NCI-H2029 treated with DMSO at 0.1 percent for 48 hours (cell line): ENCODE measurements around the gene CSTPP1.
"Not testable (repeated sequence)": the region's sequence is repeated elsewhere in the genome, so short reads cannot be mapped to it uniquely, and the experiment has no call there.

Experiments
- DNase-seq: peaks from one replicate; lab custom pipeline; 2025; lab: John Stamatoyannopoulos, UW

Gene CSTPP1

GRCh38 chr11:46912526-46913150, 23.9 kb upstream of the CSTPP1 start:
- DNase-seq: no peak

- DNase-seq: no peak
These were observed 23.1 kb upstream of the CSTPP1 start for GRCh38 chr11:46913484-46913883.

DNA sequence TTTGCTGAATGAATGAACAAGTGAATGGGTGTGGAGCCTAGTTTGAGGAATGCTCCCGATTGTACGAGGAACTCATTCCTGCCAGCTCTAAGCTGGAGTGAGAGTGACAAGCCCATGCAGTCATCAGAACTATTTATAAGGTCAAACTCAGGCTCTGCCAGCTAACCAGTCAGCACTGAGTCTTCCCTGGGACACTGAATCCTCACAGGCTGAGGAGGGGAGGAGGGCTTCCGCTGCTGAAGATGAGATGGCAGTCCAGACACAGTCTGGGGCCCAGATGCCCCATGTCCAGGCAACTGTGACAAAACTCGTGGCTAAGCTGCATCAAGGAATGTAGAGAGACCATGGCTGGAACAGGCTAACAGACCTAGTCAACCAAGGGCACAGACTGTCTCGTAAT, 22.2 kb upstream of the CSTPP1 start:
- DNase-seq: no peak

- DNase-seq: no peak
These were observed 21.7 kb upstream of the CSTPP1 start for GRCh38 chr11:46914910-46915309.

GRCh38 chr11:46916286-46917108, 20.1 kb upstream of the CSTPP1 start:
- no peak for DNase-seq

DNA sequence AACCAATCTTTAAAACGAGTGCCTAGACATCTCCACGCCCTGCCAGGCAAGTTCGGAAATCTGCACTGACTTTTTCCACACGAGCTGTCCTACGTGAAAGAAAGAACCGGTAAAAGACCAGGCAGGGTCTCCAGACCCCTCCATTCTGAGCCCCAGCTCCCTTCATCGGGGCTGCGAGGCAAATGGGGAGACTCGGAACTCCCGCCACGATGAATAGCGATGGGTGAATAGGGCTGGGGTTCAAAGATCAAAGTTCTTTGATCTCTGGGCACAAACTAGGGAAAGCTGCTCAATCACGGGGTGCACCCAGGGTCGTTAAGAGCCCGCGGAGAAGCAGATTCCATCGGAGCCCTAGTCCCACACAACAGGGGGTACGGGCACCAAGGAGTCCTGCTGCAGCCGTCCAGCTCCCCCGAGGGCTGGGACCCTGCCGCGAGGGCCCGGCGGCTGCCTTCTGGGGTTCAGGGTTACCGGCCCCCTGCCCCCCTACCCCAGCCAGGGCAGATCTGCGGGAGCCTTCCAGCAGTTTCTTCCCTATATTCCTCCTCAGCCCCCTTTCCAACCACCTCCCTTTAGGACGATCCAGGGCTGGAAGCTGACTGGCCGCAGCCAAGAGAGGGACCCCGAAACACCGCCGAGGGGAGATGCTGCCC, 19.3 kb upstream of the CSTPP1 start:
- no peak for DNase-seq

GRCh38 chr11:46917762-46918082, 18.8 kb upstream of the CSTPP1 start:
- no peak for DNase-seq

DNA sequence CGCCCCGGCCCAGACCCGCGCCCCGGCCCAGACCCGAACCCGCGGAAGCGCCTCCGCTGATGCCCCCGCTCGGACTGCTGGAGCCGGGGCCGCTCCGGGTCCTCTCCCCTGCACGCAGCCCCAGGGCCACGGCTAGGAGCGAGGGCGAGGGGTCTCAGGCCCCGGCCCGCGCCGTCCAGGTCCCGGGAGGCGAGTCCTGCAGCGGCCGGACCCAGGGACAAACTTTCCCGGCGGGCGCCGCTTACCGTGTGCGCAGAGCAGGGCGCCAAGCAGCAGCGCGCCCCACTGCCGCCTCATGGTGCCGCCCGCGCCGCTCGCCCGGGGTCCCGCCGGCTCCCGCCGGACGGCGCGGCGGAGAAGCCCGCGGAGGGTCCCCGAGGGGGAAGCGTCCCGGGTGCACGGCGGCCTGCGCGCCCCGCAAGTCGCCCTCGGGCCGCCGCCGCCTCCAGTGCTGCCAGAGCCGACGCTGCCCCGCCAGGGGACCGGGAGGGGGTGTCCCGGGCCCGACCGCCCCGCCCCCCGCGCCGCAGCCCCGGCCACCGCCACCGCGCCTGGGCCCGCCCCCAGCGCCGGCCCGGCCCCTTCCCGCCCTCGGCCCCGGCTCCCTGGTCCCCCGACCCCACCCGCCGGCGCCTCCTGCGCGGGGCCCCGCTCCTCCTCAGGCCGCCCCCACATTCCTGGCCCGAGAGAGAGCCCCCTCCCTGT, 18.3 kb upstream of the CSTPP1 start, which contains the start of gene LRP4:
Gene LRP4 (minus strand): TSS at position 468 of the 705 bp plus-strand sequence. CDS start 171 bp downstream, at position 297.
- no peak for DNase-seq

- DNase-seq: no peak
These were observed 17.6 kb upstream of the CSTPP1 start for GRCh38 chr11:46918788-46919513.

GRCh38 chr11:46920755-46921154, 15.8 kb upstream of the CSTPP1 start:
- no peak for DNase-seq

- not testable (repeated sequence) for DNase-seq
These were observed 8.6 kb upstream of the CSTPP1 start for GRCh38 chr11:46927928-46928327.

DNA sequence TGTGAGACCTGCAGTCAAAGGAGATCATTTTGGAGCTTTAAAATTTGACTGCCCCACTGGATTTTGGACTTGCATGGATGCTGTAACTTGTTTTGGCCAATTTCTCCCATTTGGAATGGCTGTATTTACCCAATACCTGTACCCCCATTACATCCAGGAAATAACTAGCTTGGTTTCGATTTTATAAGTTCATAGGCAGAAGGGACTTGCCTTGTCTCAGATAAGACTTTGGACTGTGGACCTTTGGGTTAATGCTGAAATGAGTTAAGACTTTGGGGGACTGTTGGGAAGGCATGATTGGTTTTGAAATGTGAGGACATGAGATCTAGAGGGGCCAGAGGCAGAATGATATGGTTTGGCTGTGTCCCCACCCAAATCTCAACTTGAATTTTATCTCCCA, 7.9 kb upstream of the CSTPP1 start:
- DNase-seq: not testable (repeated sequence)

DNA sequence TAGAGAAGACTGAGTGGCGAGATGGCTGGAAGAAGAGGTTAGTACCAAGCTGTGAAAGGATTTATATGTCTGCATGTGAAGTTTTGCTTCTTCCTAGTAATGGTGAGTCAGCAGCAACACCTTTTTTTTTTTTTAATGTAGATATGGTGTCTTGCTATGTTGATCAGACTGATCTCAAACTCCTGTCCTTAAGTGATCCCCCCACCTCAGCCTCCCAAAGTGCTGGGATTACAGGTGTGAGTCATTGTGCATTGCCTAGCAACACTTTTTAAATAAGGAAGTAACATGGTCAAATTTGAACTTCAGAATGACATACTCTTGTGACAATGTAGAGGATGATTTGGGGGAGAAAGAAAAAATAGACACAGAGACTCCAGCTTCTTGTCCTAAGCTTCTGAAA, 6.5 kb upstream of the CSTPP1 start:
- DNase-seq: no peak

- DNase-seq: no peak
These were observed 5.6 kb downstream of the CSTPP1 start for GRCh38 chr11:46942172-46942571.

DNA sequence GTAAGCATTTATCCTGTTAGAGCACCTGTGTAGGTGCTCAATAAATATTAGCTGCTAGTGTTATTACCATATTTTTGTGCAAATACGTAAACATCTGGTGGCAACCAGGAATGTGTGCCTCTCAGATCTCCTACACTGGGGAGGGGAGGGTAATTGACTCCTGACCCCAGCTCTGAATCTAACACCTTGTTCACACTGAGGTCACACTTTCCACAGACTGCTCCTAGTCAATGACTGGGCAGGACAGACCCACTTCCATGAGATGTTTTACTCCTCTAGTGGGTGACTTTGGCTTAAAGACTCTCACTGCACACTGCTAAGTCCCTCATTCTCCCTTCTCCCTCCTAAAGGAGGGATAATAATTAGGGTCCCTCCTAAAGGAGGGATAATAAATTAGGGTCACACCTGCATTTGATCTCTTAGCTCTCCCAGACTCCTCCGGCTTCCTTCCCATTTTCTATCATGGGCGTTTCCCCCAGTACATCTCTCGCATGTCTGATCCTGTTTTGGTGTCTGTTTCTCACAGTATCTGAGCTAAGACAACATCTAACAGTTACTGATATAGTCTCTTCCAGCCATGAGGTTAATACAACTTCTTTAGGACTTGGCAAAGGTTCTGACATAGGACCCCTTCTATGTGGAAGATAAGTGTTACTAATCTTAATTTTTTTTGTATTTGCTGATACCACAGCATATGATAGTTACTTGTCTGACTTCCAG, 8.0 kb downstream of the CSTPP1 start:
- DNase-seq: no peak

GRCh38 chr11:46947399-46948077, 11.0 kb downstream of the CSTPP1 start:
- DNase-seq: no peak

DNA sequence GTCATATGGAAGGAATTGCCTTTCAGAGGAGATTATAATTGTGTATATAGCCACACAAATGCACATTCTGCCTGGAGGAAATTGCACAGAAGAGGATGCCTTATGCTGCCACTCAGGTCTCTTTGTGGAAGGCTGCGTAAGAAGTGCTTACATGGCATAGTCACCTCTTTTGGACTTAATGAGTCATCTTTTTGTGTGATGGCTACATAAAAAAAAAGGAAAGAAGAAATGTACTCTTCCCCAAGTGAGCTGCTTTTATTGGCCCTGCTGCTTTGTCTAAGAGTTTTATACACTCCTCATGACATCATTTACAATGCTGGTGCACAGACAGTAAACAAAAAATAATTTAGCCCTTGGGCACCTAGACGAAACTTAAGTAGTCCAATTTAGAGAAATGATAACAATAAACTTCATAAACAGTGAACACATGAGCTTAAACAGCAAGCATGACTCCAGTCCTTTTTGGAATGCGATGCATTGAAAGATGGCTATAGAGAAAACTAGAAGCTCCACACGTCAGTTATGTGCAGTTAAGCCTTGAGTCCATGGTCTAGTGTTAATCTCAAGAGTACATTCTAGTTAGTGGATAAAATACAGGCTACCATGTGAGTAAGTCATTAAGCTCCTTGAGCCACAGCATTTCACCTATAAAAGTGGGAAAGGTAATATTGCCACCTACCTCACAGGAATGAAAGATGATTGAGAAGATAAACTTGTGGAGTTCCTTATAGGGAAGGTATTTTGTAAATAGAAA, 12.0 kb downstream of the CSTPP1 start:
- DNase-seq: no peak

DNA sequence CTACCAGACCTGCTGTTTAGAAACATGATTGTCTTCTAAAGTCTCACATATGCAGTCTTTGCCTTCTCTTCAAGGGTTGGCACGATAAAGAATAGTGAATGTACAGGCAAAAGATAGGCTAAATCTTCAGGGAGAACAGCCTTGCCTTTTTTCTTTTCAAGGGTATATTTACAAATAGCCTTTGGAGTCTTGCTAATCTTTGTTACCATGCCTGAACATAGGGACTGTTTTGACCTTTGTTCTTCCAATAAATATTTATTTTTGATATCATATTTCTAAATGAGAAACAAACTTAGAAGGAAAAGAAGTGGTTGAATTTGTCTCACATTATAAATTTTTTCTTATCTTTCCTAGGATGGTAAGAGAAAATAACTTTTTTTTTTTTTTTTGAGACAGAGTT, 12.7 kb downstream of the CSTPP1 start:
- DNase-seq: no peak

GRCh38 chr11:46951864-46952263, 15.3 kb downstream of the CSTPP1 start:
- DNase-seq: no peak

DNA sequence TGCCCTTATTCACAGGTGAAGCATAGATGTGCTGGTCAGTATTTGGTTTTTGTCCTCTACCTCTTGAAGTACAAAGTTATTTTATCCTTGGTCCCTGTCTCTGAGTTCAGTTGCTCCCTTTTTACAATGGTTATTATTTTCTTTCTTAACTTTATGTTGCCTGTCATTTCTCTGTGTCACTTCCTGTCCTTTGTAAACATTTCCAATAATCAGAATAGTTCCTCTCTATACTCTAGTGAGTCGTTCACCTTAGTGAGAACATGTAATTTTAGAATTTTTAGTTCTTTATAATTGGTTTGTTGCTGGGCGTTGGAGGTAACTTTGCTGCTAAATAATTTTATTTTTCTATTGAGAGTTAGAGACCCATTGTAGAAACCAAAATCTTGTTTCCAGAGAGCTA, 16.0 kb downstream of the CSTPP1 start:
- no peak for DNase-seq
